IMR-90 (cell line): ENCODE results near the gene ID3. TPM values are rescaled to one million over a fixed set of nuclear protein-coding genes. Genes with fewer than 3 reads are reported as not detected.

ENCODE experiments used
- ATAC-seq: fragments of 200-7000 bp; cut with Tn5 transposase; 2 replicates; pipeline ENCODE4 v1.9.1; 2020; ENCODE audit warnings: low read depth, mild to moderate bottlenecking, moderate library complexity
- BruUV-seq: library from RNA; stranded (reverse); fragments of 400-500 nt; replicated peaks from 2 replicates; lab custom pipeline; 2021; lab: Mats Ljungman, UMichigan
- CTCF ChIA-PET: fragments of 300-600 bp; formaldehyde crosslinking; extraction: SDS; loops from one replicate; lab custom pipeline; 2021; ENCODE audit warnings: antibody characterized with exemption; lab: Yijun Ruan, JAX
- POLR2A ChIA-PET: fragments of 300-600 bp; sonication (Branson Sonifier 250); formaldehyde crosslinking; loops from one replicate; lab custom pipeline; 2022; ENCODE audit warnings: antibody characterized with exemption; ENCODE audit not compliant: unreplicated experiment; lab: Charles Lee
- DNase-seq: peaks from one replicate; pipeline ENCODE4 v3.0.0; 2013
- H2AFZ ChIP-seq: replicated peaks from 2 replicates; pipeline ENCODE3; 2013; ENCODE audit warnings: low read length, mild to moderate bottlenecking; ENCODE audit not compliant: poor library complexity
- H2AK5ac ChIP-seq: 2 replicates; pipeline ENCODE4 v1.6.1; 2013; ENCODE audit warnings: low read depth, low read length, inconsistent platforms
- H2AK9ac ChIP-seq: replicated peaks from 2 replicates; pipeline ENCODE3; 2013; ENCODE audit warnings: mild to moderate bottlenecking, low read depth, low read length, moderate library complexity; ENCODE audit not compliant: poor library complexity
- H2BK120ac ChIP-seq: 2 replicates; pipeline ENCODE4 v1.6.1; 2013; ENCODE audit warnings: low read depth, low read length, inconsistent platforms
- H2BK15ac ChIP-seq: 3 replicates; pipeline ENCODE4 v1.6.1; 2013; ENCODE audit warnings: low read depth, low read length, inconsistent platforms
- H2BK20ac ChIP-seq: 2 replicates; pipeline ENCODE4 v1.6.1; 2013; ENCODE audit warnings: low read depth, mild to moderate bottlenecking, inconsistent platforms, low read length, moderate library complexity
- H2BK5ac ChIP-seq: 2 replicates; pipeline ENCODE4 v1.6.1; 2013; ENCODE audit warnings: mild to moderate bottlenecking, low read depth, low read length, inconsistent platforms; ENCODE audit not compliant: poor library complexity, severe bottlenecking
- H3K14ac ChIP-seq: replicated peaks from 2 replicates; pipeline ENCODE4 v1.6.1; 2013; ENCODE audit warnings: low read depth, low read length, inconsistent platforms
- H3K18ac ChIP-seq: 2 replicates; pipeline ENCODE4 v1.6.1; 2013; ENCODE audit warnings: low read depth, low read length, control low read depth
- H3K23ac ChIP-seq: 2 replicates; pipeline ENCODE4 v1.6.1; 2013; ENCODE audit warnings: low read depth, low read length, inconsistent platforms
- H3K27ac ChIP-seq: 2 replicates; pipeline ENCODE4 v1.5.1; 2013; ENCODE audit warnings: mild to moderate bottlenecking, control low read depth, low read length; ENCODE audit not compliant: insufficient read depth
- H3K27me3 ChIP-seq: 2 replicates; pipeline ENCODE4 v1.6.1; 2013; ENCODE audit warnings: low read length; ENCODE audit not compliant: control insufficient read depth, insufficient read depth
- H3K36me3 ChIP-seq: 2 replicates; pipeline ENCODE4 v1.6.1; 2013; ENCODE audit warnings: low read length, mixed read lengths; ENCODE audit not compliant: control insufficient read depth, insufficient read depth
- H3K4ac ChIP-seq: 2 replicates; pipeline ENCODE4 v1.6.1; 2013; ENCODE audit warnings: low read depth, low read length, inconsistent platforms
- H3K4me1 ChIP-seq: 2 replicates; pipeline ENCODE4 v1.6.1; 2013; ENCODE audit warnings: low read length, mixed read lengths; ENCODE audit not compliant: control insufficient read depth, insufficient read depth
- H3K4me2 ChIP-seq: 2 replicates; pipeline ENCODE4 v1.6.1; 2013; ENCODE audit warnings: low read depth, mild to moderate bottlenecking, control low read depth, low read length, moderate library complexity
- H3K4me3 ChIP-seq: 2 replicates; pipeline ENCODE4 v1.5.1; 2013; ENCODE audit warnings: low read depth, mild to moderate bottlenecking, control low read depth, low read length, moderate library complexity; ENCODE audit not compliant: insufficient read depth
- H3K56ac ChIP-seq: 2 replicates; pipeline ENCODE4 v1.6.1; 2013; ENCODE audit warnings: low read length, inconsistent platforms; ENCODE audit not compliant: insufficient read depth; ENCODE audit errors: extremely low read depth
- H3K79me1 ChIP-seq, 2 experiments: 2 replicates each; pipeline ENCODE4 v1.6.1; 2013; ENCODE audit warnings: low read length in 2 of 2, inconsistent platforms in 1 of 2, low read depth in 1 of 2
- H3K9ac ChIP-seq: 2 replicates; pipeline ENCODE4 v1.6.1; 2013; ENCODE audit warnings: low read depth, low read length, control low read depth
- H3K9me1 ChIP-seq: 2 replicates; pipeline ENCODE4 v1.6.1; 2013; ENCODE audit warnings: low read length, inconsistent platforms; ENCODE audit not compliant: insufficient read depth
- H3K9me3 ChIP-seq: 2 replicates; pipeline ENCODE4 v1.6.1; 2013; ENCODE audit warnings: low read length; ENCODE audit not compliant: control insufficient read depth, insufficient read depth
- H4K20me1 ChIP-seq: 2 replicates; pipeline ENCODE4 v1.6.1; 2013; ENCODE audit warnings: low read length, inconsistent platforms; ENCODE audit not compliant: insufficient read depth
- H4K5ac ChIP-seq: 2 replicates; pipeline ENCODE4 v1.6.1; 2013; ENCODE audit warnings: mild to moderate bottlenecking, low read depth, low read length, control low read depth
- H4K8ac ChIP-seq, 2 experiments: 2 replicates each; pipeline ENCODE4 v1.6.1; 2013; ENCODE audit warnings: low read depth in 2 of 2, low read length in 2 of 2, control low read depth in 1 of 2, inconsistent platforms in 1 of 2
- H4K91ac ChIP-seq: 2 replicates; pipeline ENCODE4 v1.6.1; 2013; ENCODE audit warnings: low read depth, low read length, inconsistent platforms; ENCODE audit not compliant: insufficient read depth
- BHLHE40 ChIP-seq: fragments of 150-350 bp; IDR thresholded peaks from 2 replicates; pipeline ENCODE4 v1.6.1; 2016; ENCODE audit warnings: mild to moderate bottlenecking, low read depth, low read length
- CEBPB ChIP-seq: IDR thresholded peaks from 2 replicates; pipeline ENCODE4 v1.6.1; 2012; ENCODE audit warnings: low read depth, low read length, improper control_type of control experiment
- FOS ChIP-seq: fragments of 150-350 bp; IDR thresholded peaks from 2 replicates; pipeline ENCODE4 v1.6.1; 2016; ENCODE audit warnings: low read depth, low read length
- MAFK ChIP-seq: IDR thresholded peaks from 2 replicates; pipeline ENCODE4 v1.6.1; 2012; ENCODE audit warnings: low read depth, low read length, improper control_type of control experiment
- NFE2L2 ChIP-seq: fragments of 150-350 bp; IDR thresholded peaks from 2 replicates; pipeline ENCODE4 v1.6.1; 2016; ENCODE audit warnings: low read depth, mild to moderate bottlenecking, low read length
- POLR2A ChIP-seq: IDR thresholded peaks from 2 replicates; pipeline ENCODE4 v1.6.1; 2012; ENCODE audit warnings: mild to moderate bottlenecking, low read depth, low read length
- RCOR1 ChIP-seq: IDR thresholded peaks from 2 replicates; pipeline ENCODE4 v1.6.1; 2012; ENCODE audit warnings: mild to moderate bottlenecking, low read length, improper control_type of control experiment; ENCODE audit not compliant: insufficient replicate concordance
- WGBS, 2 experiments: methylation state at CpG; one replicate each; pipeline versions ENCODE4 v1.1.5 to v1.1.7; 2013; ENCODE audit warnings: missing lambda C conversion rate in 2 of 2; ENCODE audit not compliant: insufficient read length in 1 of 2; ENCODE audit errors: extremely low coverage in 2 of 2; 5-methylcytosine and 5-hydroxymethylcytosine counted together
- dilution Hi-C: fragments of 300-500 bp; cut with HindIII; formaldehyde crosslinking; loops from one replicate; pipeline ENCODE4 v1.14.3; 2018; ENCODE audit warnings: low sequenced_read_pairs; ENCODE audit not compliant: unreplicated experiment
- in situ Hi-C: fragments of 300-500 bp; cut with MboI; formaldehyde crosslinking; loops from 3 replicates; pipeline ENCODE4 v1.14.3; 2019; ENCODE audit warnings: low sequenced_read_pairs, inconsistent platforms, mixed read lengths
- intact Hi-C: fragments of 100-400 bp; cut with micrococcal nuclease; formaldehyde crosslinking; loops from 2 replicates; pipeline ENCODE4 v1.10.0; 2022
- polyA plus RNA-seq, 3 experiments: library from polyadenylated mRNA; depleted of rRNA; stranded (reverse); fragments of >200 nt; gene quantifications; 2 replicates each; pipeline ENCODE4 v1.2.3, GENCODE V29; 2012; ENCODE audit warnings: low replicate concordance in 1 of 3
- total RNA-seq: library from RNA; depleted of rRNA; stranded (reverse); fragments of >200 nt; gene quantifications from 2 replicates; pipeline ENCODE4 v1.2.3, GENCODE V29; 2012
- TF ChIP-seq, protein P1 (sequence below): conservative IDR thresholded peaks from 2 replicates; pipeline ENCODE4 v1.5.1; 2012; ENCODE audit warnings: mild to moderate bottlenecking, low read depth, low read length, improper control_type of control experiment

ID3 gene
- total and polyA plus RNA-seq, 2 of the 4 experiments (the other 2 are of a cell fraction), result 109 to 304 TPM

GRCh38 chr1:23590058-23590783 is 30.9 kb upstream of the ID3 start (continued):
- TF ChIP-seq BHLHE40, result no peak

DNA sequence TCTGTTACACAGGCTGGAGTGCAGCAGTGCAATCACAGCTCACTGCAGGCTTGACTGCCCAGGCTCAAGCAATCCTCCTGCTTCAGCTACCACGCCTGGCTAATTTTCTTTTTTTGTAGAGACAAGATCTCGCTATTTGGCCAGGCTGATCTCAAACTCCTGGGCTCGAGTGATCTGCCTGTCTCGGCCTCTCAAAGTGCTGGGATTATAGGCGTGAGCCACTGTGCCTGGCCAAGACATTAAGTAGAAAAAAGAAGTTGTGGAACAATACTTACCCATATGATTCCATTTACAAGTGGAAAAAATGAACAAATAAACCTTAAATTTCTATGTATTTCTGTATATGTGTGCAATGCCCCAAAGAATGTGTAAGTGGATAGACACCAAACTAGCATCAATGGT is 30.3 kb upstream of the ID3 start:
- Histone ChIP-seq H3K4me2 (no peak overlapping the region), H4K8ac (no peak overlapping the region; a peak in 1 of 4 replicates), H3K23ac (no peak overlapping the region), H2BK20ac (no peak overlapping the region), H3K79me1 (peaks cover 3 to 13% of the 10 kb centered on the region in 2 experiments; a peak in 2 of 4 replicates), H3K9me1 (peaks cover 9% of the 10 kb centered on the region), H3K27ac (no peak overlapping the region), H4K20me1 (no peaks in the 10 kb centered on the region), H3K9me3 (no peaks in the 10 kb centered on the region), H2BK15ac (0 out of 3 replicates have a peak overlapping the region, but pooled peaks have one; percentile 7), H3K4me1 (peaks cover 22% of the 10 kb centered on the region), H3K56ac (no peak overlapping the region), H2AK9ac (no peak overlapping the region), H3K14ac (no peak overlapping the region), H2BK5ac (no peak overlapping the region), H3K9ac (no peak overlapping the region), H3K4ac (peak overlapping the region; percentile 93; the same call in 1 of the 2 replicates), H4K5ac (no peak overlapping the region), H3K4me3 (no peak overlapping the region), H3K27me3 (no peaks in the 10 kb centered on the region), H3K18ac (no peak overlapping the region), H4K91ac (no peak overlapping the region; the same call in 1 of the 2 replicates), H3K36me3 (no peaks in the 10 kb centered on the region), H2AK5ac (0 out of 2 replicates have a peak overlapping the region, but pooled peaks have one; percentile 0), H2AFZ (no peak overlapping the region), H2BK120ac (peak overlapping the region; percentile 20; the same call in 1 of the 2 replicates)
- dilution Hi-C loops, result no loop called here
- WGBS, 2 experiments, result 100% methylated on average over 1 of the region's 5 CpGs; no CpG with 5 or more reads in 1 of the 2 experiments
- ATAC-seq (no peak), DNase-seq (no peak)
- CTCF ChIA-PET, result no interaction called here
- no TSS peak for BruUV-seq
- intact Hi-C loops, result no loop called here
- no peak for TF ChIP-seq FOS
- TF ChIP-seq CEBPB, result no peak
- TF ChIP-seq MAFK, result no peak
- TF ChIP-seq, protein P1, sequence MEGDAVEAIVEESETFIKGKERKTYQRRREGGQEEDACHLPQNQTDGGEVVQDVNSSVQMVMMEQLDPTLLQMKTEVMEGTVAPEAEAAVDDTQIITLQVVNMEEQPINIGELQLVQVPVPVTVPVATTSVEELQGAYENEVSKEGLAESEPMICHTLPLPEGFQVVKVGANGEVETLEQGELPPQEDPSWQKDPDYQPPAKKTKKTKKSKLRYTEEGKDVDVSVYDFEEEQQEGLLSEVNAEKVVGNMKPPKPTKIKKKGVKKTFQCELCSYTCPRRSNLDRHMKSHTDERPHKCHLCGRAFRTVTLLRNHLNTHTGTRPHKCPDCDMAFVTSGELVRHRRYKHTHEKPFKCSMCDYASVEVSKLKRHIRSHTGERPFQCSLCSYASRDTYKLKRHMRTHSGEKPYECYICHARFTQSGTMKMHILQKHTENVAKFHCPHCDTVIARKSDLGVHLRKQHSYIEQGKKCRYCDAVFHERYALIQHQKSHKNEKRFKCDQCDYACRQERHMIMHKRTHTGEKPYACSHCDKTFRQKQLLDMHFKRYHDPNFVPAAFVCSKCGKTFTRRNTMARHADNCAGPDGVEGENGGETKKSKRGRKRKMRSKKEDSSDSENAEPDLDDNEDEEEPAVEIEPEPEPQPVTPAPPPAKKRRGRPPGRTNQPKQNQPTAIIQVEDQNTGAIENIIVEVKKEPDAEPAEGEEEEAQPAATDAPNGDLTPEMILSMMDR, result no peak
- no peak for TF ChIP-seq RCOR1
- TF ChIP-seq POLR2A, result no peak
- no peak for TF ChIP-seq NFE2L2
- in situ Hi-C loops, result no loop called here
- POLR2A ChIA-PET, result no interaction called here
